Neural cell (in vitro differentiated cells): ENCODE measurements around the gene STAT6.

Source experiments
- EP300 ChIP-seq: fragments of 450-650 bp; conservative IDR thresholded peaks from 2 replicates; pipeline ENCODE4 v1.6.1; 2014; ENCODE audit warnings: antibody characterized with exemption, mild to moderate bottlenecking, moderate library complexity; ENCODE audit not compliant: poor library complexity, severe bottlenecking
- TF ChIP-seq, protein P1 (sequence below): fragments of 450-650 bp; IDR thresholded peaks from 2 replicates; pipeline ENCODE4 v1.5.1; 2014; ENCODE audit warnings: antibody characterized with exemption, mild to moderate bottlenecking, moderate library complexity; ENCODE audit not compliant: poor library complexity, severe bottlenecking

DNA sequence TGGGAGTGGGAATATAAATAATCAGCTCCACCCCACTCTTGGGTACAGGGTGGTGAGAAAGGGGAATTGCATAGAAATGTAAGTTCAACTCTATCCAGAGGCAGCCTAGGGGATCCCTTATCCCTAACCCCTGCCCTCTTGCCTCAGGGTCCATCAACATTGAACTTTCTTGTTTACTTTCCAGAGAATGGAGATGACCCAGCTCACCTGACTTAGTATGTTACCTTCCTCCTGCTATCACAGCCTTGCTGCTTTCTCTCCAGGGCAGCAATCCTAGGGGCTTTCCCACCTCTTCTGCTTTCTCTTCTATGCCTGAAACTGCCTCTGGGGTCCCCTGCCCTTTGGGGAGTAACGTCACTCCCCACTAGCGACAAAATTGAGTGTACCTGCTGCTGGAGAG is 19.8 kb upstream of the STAT6 start:
- no peak for TF ChIP-seq EP300
- TF ChIP-seq, protein P1, sequence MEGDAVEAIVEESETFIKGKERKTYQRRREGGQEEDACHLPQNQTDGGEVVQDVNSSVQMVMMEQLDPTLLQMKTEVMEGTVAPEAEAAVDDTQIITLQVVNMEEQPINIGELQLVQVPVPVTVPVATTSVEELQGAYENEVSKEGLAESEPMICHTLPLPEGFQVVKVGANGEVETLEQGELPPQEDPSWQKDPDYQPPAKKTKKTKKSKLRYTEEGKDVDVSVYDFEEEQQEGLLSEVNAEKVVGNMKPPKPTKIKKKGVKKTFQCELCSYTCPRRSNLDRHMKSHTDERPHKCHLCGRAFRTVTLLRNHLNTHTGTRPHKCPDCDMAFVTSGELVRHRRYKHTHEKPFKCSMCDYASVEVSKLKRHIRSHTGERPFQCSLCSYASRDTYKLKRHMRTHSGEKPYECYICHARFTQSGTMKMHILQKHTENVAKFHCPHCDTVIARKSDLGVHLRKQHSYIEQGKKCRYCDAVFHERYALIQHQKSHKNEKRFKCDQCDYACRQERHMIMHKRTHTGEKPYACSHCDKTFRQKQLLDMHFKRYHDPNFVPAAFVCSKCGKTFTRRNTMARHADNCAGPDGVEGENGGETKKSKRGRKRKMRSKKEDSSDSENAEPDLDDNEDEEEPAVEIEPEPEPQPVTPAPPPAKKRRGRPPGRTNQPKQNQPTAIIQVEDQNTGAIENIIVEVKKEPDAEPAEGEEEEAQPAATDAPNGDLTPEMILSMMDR, result no peak
